MCF 10A (cell line): ENCODE measurements around the gene UBE2D1. TPM values are rescaled to one million over a fixed set of nuclear protein-coding genes. Genes with fewer than 3 reads are reported as not detected.
A peak's percentile ranks its signal among the peaks of the same experiment; 100 is the strongest.

Experiments
- Bru-seq: library from RNA; stranded (reverse); fragments of 400-500 nt; gene quantifications from one replicate; lab custom pipeline; 2021; lab: Mats Ljungman, UMichigan
- BruChase-seq, 2 experiments: library from RNA; stranded (reverse); fragments of 400-500 nt; gene quantifications; one replicate each; lab custom pipeline; 2021; lab: Mats Ljungman, UMichigan
- BruUV-seq: library from RNA; stranded (reverse); fragments of 400-500 nt; replicated peaks from 2 replicates; lab custom pipeline; 2021; lab: Mats Ljungman, UMichigan
- CTCF ChIA-PET: fragments of 300-600 bp; sonication (Branson Sonifier 250); formaldehyde crosslinking; extraction: SDS; loops from one replicate; lab custom pipeline; 2021; ENCODE audit warnings: antibody characterized with exemption, inconsistent platforms; lab: Yijun Ruan, JAX
- POLR2A ChIA-PET: fragments of 300-600, 350-650 bp; sonication (Branson Sonifier 250); formaldehyde crosslinking; extraction: SDS; loops from one replicate; lab custom pipeline; 2020; ENCODE audit warnings: antibody characterized with exemption, inconsistent platforms; lab: Yijun Ruan, JAX
- DNase-seq: peaks from one replicate; pipeline ENCODE4 v3.0.0-alpha.2; 2018; ENCODE audit not compliant: unreplicated experiment
- H3K27ac Mint-ChIP-seq: one replicate; pipeline ENCODE4 v1.8.0; 2022; ENCODE audit warnings: mild to moderate bottlenecking, low read depth, mixed read lengths; ENCODE audit not compliant: unreplicated experiment
- H3K27me3 Mint-ChIP-seq: one replicate; pipeline ENCODE4 v1.8.0; 2022; ENCODE audit warnings: mixed read lengths; ENCODE audit not compliant: insufficient read depth, unreplicated experiment
- H3K36me3 Mint-ChIP-seq: one replicate; pipeline ENCODE4 v1.8.0; 2022; ENCODE audit warnings: mild to moderate bottlenecking, moderate library complexity, mixed read lengths; ENCODE audit not compliant: insufficient read depth, unreplicated experiment
- H3K4me1 Mint-ChIP-seq: one replicate; pipeline ENCODE4 v1.8.0; 2022; ENCODE audit warnings: mixed read lengths; ENCODE audit not compliant: insufficient read depth, unreplicated experiment
- H3K4me3 Mint-ChIP-seq: one replicate; pipeline ENCODE4 v1.8.0; 2022; ENCODE audit warnings: mild to moderate bottlenecking, moderate library complexity, mixed read lengths; ENCODE audit not compliant: unreplicated experiment
- H3K9me3 Mint-ChIP-seq: one replicate; pipeline ENCODE4 v1.8.0; 2022; ENCODE audit warnings: mixed read lengths; ENCODE audit not compliant: unreplicated experiment
- CTCF ChIP-seq: fragments of 200-600 bp; IDR thresholded peaks from one replicate; pipeline ENCODE4 v1.8.0; 2022; ENCODE audit warnings: antibody characterized with exemption, mild to moderate bottlenecking; ENCODE audit not compliant: unreplicated experiment
- intact Hi-C: fragments of 100-400 bp; cut with micrococcal nuclease; formaldehyde crosslinking; loops from 2 replicates; pipeline ENCODE4 v1.14.1; 2022
- long read RNA-seq: library from polyadenylated mRNA; stranded (forward); transcript quantifications from one replicate; pipeline ENCODE4 v2.0.0, GENCODE V29; 2022
- total RNA-seq: library from RNA; stranded (reverse); gene quantifications from 2 replicates; pipeline ENCODE4 v1.2.3, GENCODE V29; 2022

The UBE2D1 gene
- total RNA-seq (12.2 and 14.7 TPM in 2 replicates), Bru-seq, nascent RNA (percentile 76 among the genes with signal in this experiment), BruChase-seq, experiment 1, labeled RNA remaining after a 6-hour chase (percentile 74 among the genes with signal in this experiment), BruChase-seq, experiment 2, labeled RNA remaining after a 2-hour chase (percentile 72 among the genes with signal in this experiment)
- long read RNA-seq, transcript UBE2D1-204 (6 exons, 2,621 nt), result minor isoform, 9 of 58 reads
- long read RNA-seq, transcript UBE2D1-201 (7 exons, 2,659 nt), result major isoform, 47 of 58 reads
- long read RNA-seq, partial matches to known transcripts, result 0 of 58 reads
- long read RNA-seq, other reads (novel, unspliced or antisense), result 2 of 58 reads

DNA sequence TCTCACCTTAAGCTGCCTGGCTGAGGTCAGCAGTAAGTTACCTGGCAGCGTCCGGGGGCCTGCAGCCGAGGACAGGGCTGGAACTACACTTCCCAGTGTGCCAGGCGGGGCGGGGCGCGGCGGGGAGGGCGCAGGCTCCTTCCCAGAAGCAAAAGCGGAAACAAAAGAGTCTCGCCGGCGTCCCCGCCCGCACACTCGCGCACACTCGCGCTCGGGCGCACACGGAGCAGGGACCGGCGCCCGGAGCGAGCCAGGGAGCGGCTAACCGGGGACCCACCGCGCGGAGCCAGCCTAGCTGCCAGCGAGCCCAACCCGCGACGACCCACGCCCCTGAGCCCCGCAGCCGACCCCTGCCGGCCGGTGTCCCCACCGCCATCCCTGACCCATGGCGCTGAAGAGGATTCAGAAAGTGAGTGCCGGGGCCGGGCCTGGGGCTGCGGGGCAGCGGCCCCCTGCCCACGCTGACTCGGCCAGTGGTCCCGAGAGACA lies at the start of gene UBE2D1:
UBE2D1 (plus strand) TSS at position 190 of the 489 bp plus-strand sequence; CDS start at position 386, 196 bp downstream.
- no TSS peak for BruUV-seq
- ChIA-PET CTCF (interaction anchor here (0.6 to 1.2 kb wide), 6 partner anchors 16 to 62 kb away, joined by 3 to 6 read pairs (median 3); no protein-coding TSS in a partner anchor), POLR2A (interaction anchor here (0.6 to 5.5 kb wide), 14 partner anchors 13 to 68 kb away, joined by 3 to 50 read pairs (median 4); partner anchors contain the start of genes CISD1, IPMK and TFAM)
- peak; percentile 77 for DNase-seq
- peak within 1 kb of the TSS; percentile 95 for H3K4me3 Mint-ChIP-seq
- H3K9me3 Mint-ChIP-seq, result no peaks in the 10 kb centered on the region
- no peaks in the 10 kb centered on the region for H3K36me3 Mint-ChIP-seq
- TF ChIP-seq CTCF, result peak; percentile 7
- peak within 1 kb of the TSS; percentile 86 for H3K27ac Mint-ChIP-seq
- H3K27me3 Mint-ChIP-seq, result no peaks in the 10 kb centered on the region
- H3K4me1 Mint-ChIP-seq, result peaks cover 13% of the 10 kb centered on the region
- intact Hi-C loops, result loop anchor here (2.0 kb wide), 1 partner anchor 50 kb away; the partner anchor contains the start of gene TFAM

DNA sequence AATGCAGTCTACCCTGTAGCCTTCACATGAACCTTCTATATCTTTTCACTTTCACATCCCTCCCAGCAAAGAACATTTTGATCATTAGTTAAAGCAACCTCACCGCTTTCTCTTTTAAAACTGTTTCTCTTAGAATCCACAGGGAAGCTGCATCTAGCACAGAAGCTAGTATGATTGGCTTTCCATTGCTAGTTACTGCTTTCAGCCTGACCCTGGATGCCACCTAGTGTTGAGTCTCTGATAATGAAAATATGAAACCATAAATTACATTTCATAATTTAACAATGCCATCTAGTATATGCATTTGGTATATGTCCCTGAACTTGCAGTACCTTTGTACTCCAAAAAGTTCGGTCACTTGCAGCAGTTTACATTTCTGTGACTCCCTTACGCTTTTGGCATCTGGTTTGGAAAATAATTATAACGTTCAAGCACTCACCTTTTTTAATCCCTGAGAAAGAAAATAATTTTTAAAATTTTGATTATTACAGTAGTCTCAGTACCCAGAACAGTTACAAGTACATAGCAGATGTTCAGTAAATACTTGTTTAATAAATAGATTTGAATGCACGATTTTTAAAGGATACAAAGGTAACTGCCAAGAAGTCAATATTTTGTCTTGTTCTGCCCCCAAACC lies 43.1 kb upstream of the UBE2D1 start:
- peak; percentile 57 for TF ChIP-seq CTCF
- peak overlapping the region; percentile 2 for H3K27ac Mint-ChIP-seq
- H3K36me3 Mint-ChIP-seq, result peaks cover 16% of the 10 kb centered on the region
- BruUV-seq, result no TSS peak
- peak; percentile 61 for DNase-seq
- no peaks in the 10 kb centered on the region for H3K27me3 Mint-ChIP-seq
- H3K9me3 Mint-ChIP-seq, result no peaks in the 10 kb centered on the region
- ChIA-PET POLR2A (interaction anchor here (0.7 to 4.0 kb wide), 8 partner anchors 14 to 121 kb away, joined by 3 to 42 read pairs (median 4); partner anchors contain the start of genes CISD1, IPMK and TFAM), CTCF (interaction anchor here (0.6 to 8.4 kb wide), 28 partner anchors 8 to 1328 kb away, joined by 3 to 198 read pairs (median 4); partner anchors contain the start of genes CISD1 and IPMK)
- no peak overlapping the region for H3K4me3 Mint-ChIP-seq
- intact Hi-C loops, result loop anchor here (1.0 to 10.0 kb wide), 2 partner anchors 114 to 223 kb away; partner anchors contain the start of gene BICC1
- peaks cover 6% of the 10 kb centered on the region for H3K4me1 Mint-ChIP-seq

DNA sequence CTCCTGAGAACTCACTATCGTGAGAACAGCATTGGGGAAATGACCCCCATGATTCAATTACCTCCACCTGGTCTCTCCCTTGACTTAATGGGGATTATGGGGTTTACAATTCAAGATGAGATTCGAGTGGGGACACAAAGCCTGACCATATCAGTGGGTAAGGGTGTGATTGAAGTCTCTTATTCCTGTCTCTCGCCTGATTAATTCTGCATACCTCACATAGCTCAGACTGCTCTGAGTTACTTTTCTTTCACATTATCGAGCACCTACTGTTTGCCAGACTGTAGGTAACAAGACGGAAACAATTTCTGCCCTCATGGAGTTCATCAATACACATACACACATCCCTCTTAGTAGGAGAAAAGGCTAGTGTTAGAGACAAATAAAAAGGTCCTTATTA lies 40.8 kb upstream of the UBE2D1 start:
- intact Hi-C loops, result loop anchor here (10.0 kb wide), 1 partner anchor 221 kb away; the partner anchor contains the start of gene BICC1
- Mint-ChIP-seq H3K27ac (no peak overlapping the region), H3K4me1 (peaks cover 6% of the 10 kb centered on the region), H3K4me3 (no peak overlapping the region), H3K9me3 (no peaks in the 10 kb centered on the region), H3K36me3 (no peaks in the 10 kb centered on the region), H3K27me3 (no peaks in the 10 kb centered on the region)
- POLR2A ChIA-PET, result interaction anchor here (0.7 to 2.6 kb wide), 3 partner anchors 10 to 116 kb away, joined by 3 to 10 read pairs (median 4); partner anchors contain the start of gene CISD1
- no peak for TF ChIP-seq CTCF
- no TSS peak for BruUV-seq
- CTCF ChIA-PET, result interaction anchor here (0.6 to 8.4 kb wide), 8 partner anchors 12 to 637 kb away, joined by 3 to 198 read pairs (median 4); no protein-coding TSS in a partner anchor
- no peak for DNase-seq
